HepG2 (cell line): Measurements from ENCODE around the gene GNG12. TPM values are rescaled to one million over a fixed set of nuclear protein-coding genes. Genes with fewer than 3 reads are reported as not detected.

Source experiments
- ERF ChIP-seq: IDR thresholded peaks from 2 replicates; pipeline ENCODE4 v1.6.1; 2018; ENCODE audit warnings: missing biosample characterization, missing genetic modification reagents
- HES4 ChIP-seq: sonication (generic); formaldehyde crosslinking; IDR thresholded peaks from 2 replicates; pipeline ENCODE4 v1.9.0; 2021; ENCODE audit warnings: mild to moderate bottlenecking, missing genetic modification reagents, borderline replicate concordance
- MAFK ChIP-seq, 2 experiments: IDR thresholded peaks in 1 of 2; conservative IDR thresholded peaks in 1 of 2; 2 replicates each; pipeline ENCODE4 v1.6.1; 2011; ENCODE audit warnings: improper control_type of control experiment in 2 of 2, low read length in 2 of 2
- MYNN ChIP-seq: sonication (generic); formaldehyde crosslinking; IDR thresholded peaks from 2 replicates; pipeline ENCODE4 v1.4.0; 2020; ENCODE audit warnings: mild to moderate bottlenecking, low read depth, missing genetic modification reagents
- TOE1 ChIP-seq: sonication (generic); formaldehyde crosslinking; IDR thresholded peaks from 2 replicates; pipeline ENCODE4 v1.4.0; 2020; ENCODE audit warnings: mild to moderate bottlenecking, missing genetic modification reagents
- ZNF331 ChIP-seq: sonication (generic); formaldehyde crosslinking; IDR thresholded peaks from 2 replicates; pipeline ENCODE4 v1.4.0; 2020; ENCODE audit warnings: missing genetic modification reagents
- ZNF891 ChIP-seq: sonication (generic); formaldehyde crosslinking; IDR thresholded peaks from 2 replicates; pipeline ENCODE4 v1.5.0; 2020; ENCODE audit warnings: mild to moderate bottlenecking, missing genetic modification reagents
- ZZZ3 ChIP-seq: sonication (generic); formaldehyde crosslinking; IDR thresholded peaks from 2 replicates; pipeline ENCODE4 v1.4.0; 2020; ENCODE audit warnings: missing genetic modification reagents, mild to moderate bottlenecking, borderline replicate concordance
- polyA plus RNA-seq, 8 experiments: library from polyadenylated mRNA; depleted of rRNA in 3 of 8; stranded (reverse) in 7 of 8; unstranded in 1 of 8; fragments of >200 nt; fragmentation: Illumina TruSeq in 4 of 8; extraction: Trizol in 4 of 8; gene quantifications; 2 replicates each; pipeline versions ENCODE4 v1.2.1 to v1.2.3, GENCODE V29; 2011 to 2016; ENCODE audit warnings: low read depth in 4 of 8, missing spikeins in 1 of 8, mixed read lengths in 1 of 8; ENCODE audit not compliant: insufficient read depth in 1 of 8
- total RNA-seq, 5 experiments: library from RNA; depleted of rRNA; stranded (reverse); fragments of >200 nt; fragmentation: Illumina TruSeq; extraction: Trizol; gene quantifications; 2 replicates each; pipeline ENCODE4 v1.2.3, GENCODE V29; 2016; ENCODE audit warnings: low read depth in 1 of 5
- TF ChIP-seq, protein P1 (sequence below): IDR thresholded peaks from 2 replicates; pipeline ENCODE4 v1.6.1; 2016; ENCODE audit warnings: missing compliant biosample characterization, missing genetic modification reagents, borderline replicate concordance
- TF ChIP-seq, protein P2 (sequence below): sonication (generic); formaldehyde crosslinking; IDR thresholded peaks from 2 replicates; pipeline ENCODE4 v1.4.0; 2020; ENCODE audit warnings: missing genetic modification reagents
- TF ChIP-seq, protein P3 (sequence below): sonication (generic); formaldehyde crosslinking; IDR thresholded peaks from 2 replicates; pipeline ENCODE4 v1.4.0; 2020; ENCODE audit warnings: mild to moderate bottlenecking, missing genetic modification reagents

The GNG12 gene
- total and polyA plus RNA-seq, 2 of the 13 experiments (the other 11 are each of a cell fraction or from before 2014, with no cell fraction given) = 0.11 TPM

DNA sequence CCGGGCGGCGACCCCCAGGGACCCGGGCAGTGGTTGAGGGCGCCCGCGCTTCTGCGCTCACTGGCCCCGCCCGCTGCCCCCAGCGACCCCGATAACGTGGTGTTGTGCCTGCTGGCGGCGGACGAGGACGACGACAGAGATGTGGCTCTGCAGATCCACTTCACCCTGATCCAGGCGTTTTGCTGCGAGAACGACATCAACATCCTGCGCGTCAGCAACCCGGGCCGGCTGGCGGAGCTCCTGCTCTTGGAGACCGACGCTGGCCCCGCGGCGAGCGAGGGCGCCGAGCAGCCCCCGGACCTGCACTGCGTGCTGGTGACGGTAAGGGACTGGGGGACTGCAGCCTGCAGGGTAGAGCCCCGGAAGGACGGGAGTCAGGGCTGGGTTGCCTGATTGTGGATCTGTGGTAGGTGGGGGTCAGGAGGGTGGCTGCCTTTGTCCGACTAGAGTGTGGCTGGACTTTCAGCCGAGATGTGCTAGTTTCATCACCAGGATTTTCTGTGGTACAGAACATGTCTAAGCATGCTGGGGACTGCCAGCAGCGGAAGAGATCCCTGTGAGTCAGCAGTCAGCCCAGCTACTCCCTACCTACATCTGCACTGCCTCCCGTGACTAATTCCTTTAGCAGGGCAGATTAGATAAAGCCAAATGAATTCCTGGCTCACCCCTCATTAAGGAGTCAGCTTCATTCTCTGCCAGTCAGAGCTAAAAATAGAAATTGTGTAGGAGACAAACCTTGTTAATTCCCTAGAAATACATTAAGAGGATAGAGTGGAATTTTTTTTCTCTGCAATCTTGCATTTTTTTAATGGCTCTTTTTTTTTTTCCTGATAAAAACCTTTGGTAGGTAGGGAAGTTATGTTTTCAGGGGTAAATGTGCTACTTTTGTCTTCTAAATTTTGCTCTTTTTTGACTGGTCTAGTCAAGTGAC is 146.7 kb downstream of the GNG12 start (continued):
- TF ChIP-seq ZNF891 (CRISPR knock-in tag) (peak; percentile 79; the same call in 1 of the 2 replicates), TOE1 (CRISPR knock-in tag) (0 out of 2 replicates have a peak, but pooled peaks have one; percentile 49), ERF (CRISPR knock-in tag) (peak; percentile 63; the same call in 1 of the 2 replicates), MYNN (peak; percentile 59; the same call in 1 of the 2 replicates), MAFK (conservative IDR thresholded peaks at IDR 0.05 in 1 of 2, IDR thresholded peaks at IDR 0.05 in 1 of 2; ENCODE audit: low read length in 2 of 2) (peak in 1 of 2 experiments; percentile 24; a peak in 2 of 4 replicates), ZZZ3 (CRISPR knock-in tag) (no peak), ZNF331 (CRISPR knock-in tag) (peak; percentile 14; the same call in 1 of the 2 replicates), HES4 (CRISPR knock-in tag) (peak; percentile 6; the same call in 1 of the 2 replicates)
- TF ChIP-seq, protein P1, sequence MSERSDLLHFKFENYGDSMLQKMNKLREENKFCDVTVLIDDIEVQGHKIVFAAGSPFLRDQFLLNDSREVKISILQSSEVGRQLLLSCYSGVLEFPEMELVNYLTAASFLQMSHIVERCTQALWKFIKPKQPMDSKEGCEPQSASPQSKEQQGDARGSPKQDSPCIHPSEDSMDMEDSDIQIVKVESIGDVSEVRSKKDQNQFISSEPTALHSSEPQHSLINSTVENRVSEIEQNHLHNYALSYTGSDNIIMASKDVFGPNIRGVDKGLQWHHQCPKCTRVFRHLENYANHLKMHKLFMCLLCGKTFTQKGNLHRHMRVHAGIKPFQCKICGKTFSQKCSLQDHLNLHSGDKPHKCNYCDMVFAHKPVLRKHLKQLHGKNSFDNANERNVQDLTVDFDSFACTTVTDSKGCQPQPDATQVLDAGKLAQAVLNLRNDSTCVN (CRISPR knock-in tag) = peak; percentile 54; the same call in 1 of the 2 replicates
- TF ChIP-seq, protein P2, sequence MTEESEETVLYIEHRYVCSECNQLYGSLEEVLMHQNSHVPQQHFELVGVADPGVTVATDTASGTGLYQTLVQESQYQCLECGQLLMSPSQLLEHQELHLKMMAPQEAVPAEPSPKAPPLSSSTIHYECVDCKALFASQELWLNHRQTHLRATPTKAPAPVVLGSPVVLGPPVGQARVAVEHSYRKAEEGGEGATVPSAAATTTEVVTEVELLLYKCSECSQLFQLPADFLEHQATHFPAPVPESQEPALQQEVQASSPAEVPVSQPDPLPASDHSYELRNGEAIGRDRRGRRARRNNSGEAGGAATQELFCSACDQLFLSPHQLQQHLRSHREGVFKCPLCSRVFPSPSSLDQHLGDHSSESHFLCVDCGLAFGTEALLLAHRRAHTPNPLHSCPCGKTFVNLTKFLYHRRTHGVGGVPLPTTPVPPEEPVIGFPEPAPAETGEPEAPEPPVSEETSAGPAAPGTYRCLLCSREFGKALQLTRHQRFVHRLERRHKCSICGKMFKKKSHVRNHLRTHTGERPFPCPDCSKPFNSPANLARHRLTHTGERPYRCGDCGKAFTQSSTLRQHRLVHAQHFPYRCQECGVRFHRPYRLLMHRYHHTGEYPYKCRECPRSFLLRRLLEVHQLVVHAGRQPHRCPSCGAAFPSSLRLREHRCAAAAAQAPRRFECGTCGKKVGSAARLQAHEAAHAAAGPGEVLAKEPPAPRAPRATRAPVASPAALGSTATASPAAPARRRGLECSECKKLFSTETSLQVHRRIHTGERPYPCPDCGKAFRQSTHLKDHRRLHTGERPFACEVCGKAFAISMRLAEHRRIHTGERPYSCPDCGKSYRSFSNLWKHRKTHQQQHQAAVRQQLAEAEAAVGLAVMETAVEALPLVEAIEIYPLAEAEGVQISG (CRISPR knock-in tag) = peak; percentile 36
- TF ChIP-seq, protein P3, sequence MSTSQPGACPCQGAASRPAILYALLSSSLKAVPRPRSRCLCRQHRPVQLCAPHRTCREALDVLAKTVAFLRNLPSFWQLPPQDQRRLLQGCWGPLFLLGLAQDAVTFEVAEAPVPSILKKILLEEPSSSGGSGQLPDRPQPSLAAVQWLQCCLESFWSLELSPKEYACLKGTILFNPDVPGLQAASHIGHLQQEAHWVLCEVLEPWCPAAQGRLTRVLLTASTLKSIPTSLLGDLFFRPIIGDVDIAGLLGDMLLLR (CRISPR knock-in tag) = peak; percentile 54; the same call in 1 of the 2 replicates
- TF ChIP-seq, all 625 proteins: peak for 203
